ENCODE measurements around the gene SNAPC3.
A peak's percentile ranks its signal among the peaks of the same experiment; 100 is the strongest.
"Not testable (repeated sequence)": the region's sequence is repeated elsewhere in the genome, so short reads cannot be mapped to it uniquely, and the experiment has no call there.

SNAPC3 gene

GRCh38 chr9:15430920-15431844 lies 8.5 kb downstream of the SNAPC3 start:
- no peak for DNase-seq (ENCODE audit: low spot score)
- no peak for TF ChIP-seq CTCF (IDR thresholded peaks at IDR 0.05; ENCODE audit: borderline replicate concordance, control extremely low read depth, extremely low read depth, insufficient read depth, missing control alignments)
- in situ Hi-C loops (cut with MboI; ENCODE audit: low sequenced_read_pairs, unreplicated experiment) = no loop called here

GRCh38 chr9:15433191-15433590 lies 10.5 kb downstream of the SNAPC3 start:
- in situ Hi-C loops (cut with MboI; ENCODE audit: low sequenced_read_pairs, unreplicated experiment) = no loop called here
- no peak for DNase-seq (ENCODE audit: low spot score)
- no peak for TF ChIP-seq CTCF (IDR thresholded peaks at IDR 0.05; ENCODE audit: borderline replicate concordance, control extremely low read depth, extremely low read depth, insufficient read depth, missing control alignments)

- DNase-seq (ENCODE audit: low spot score) = peak; percentile 49
- in situ Hi-C loops (cut with MboI; ENCODE audit: low sequenced_read_pairs, unreplicated experiment) = no loop called here
- no peak for TF ChIP-seq CTCF (IDR thresholded peaks at IDR 0.05; ENCODE audit: borderline replicate concordance, control extremely low read depth, extremely low read depth, insufficient read depth, missing control alignments)
Observed at GRCh38 chr9:15433661-15434060, 11.0 kb downstream of the SNAPC3 start.

GRCh38 chr9:15438891-15439290 lies 16.2 kb downstream of the SNAPC3 start:
- TF ChIP-seq CTCF (IDR thresholded peaks at IDR 0.05; ENCODE audit: borderline replicate concordance, control extremely low read depth, extremely low read depth, insufficient read depth, missing control alignments) = no peak
- no peak for DNase-seq (ENCODE audit: low spot score)
- in situ Hi-C loops (cut with MboI; ENCODE audit: low sequenced_read_pairs, unreplicated experiment) = no loop called here

- in situ Hi-C loops (cut with MboI; ENCODE audit: low sequenced_read_pairs, unreplicated experiment); DNase-seq (ENCODE audit: low spot score): not testable (repeated sequence)
Observed at GRCh38 chr9:15441841-15442240, 19.2 kb downstream of the SNAPC3 start.

- in situ Hi-C loops (cut with MboI; ENCODE audit: low sequenced_read_pairs, unreplicated experiment); DNase-seq (ENCODE audit: low spot score): not testable (repeated sequence)
Observed at GRCh38 chr9:15442264-15442663, 19.6 kb downstream of the SNAPC3 start.

GRCh38 chr9:15444141-15444540 lies 21.5 kb downstream of the SNAPC3 start:
- no peak for DNase-seq (ENCODE audit: low spot score)
- in situ Hi-C loops (cut with MboI; ENCODE audit: low sequenced_read_pairs, unreplicated experiment) = no loop called here
- TF ChIP-seq CTCF (IDR thresholded peaks at IDR 0.05; ENCODE audit: borderline replicate concordance, control extremely low read depth, extremely low read depth, insufficient read depth, missing control alignments) = no peak

All from GM13976 (cell line).